PFSK-1 (cell line): Measurements from ENCODE around the gene SEMA3A.

Experiments
- POLR2AphosphoS5 ChIP-seq: IDR thresholded peaks from 2 replicates; pipeline ENCODE4 v1.6.1; 2012; ENCODE audit warnings: low read depth, mild to moderate bottlenecking, control low read depth, low read length, moderate library complexity
- TAF1 ChIP-seq: IDR thresholded peaks from 2 replicates; pipeline ENCODE4 v1.6.1; 2012; ENCODE audit warnings: low read length, control low read depth, borderline replicate concordance; ENCODE audit not compliant: insufficient read depth

DNA sequence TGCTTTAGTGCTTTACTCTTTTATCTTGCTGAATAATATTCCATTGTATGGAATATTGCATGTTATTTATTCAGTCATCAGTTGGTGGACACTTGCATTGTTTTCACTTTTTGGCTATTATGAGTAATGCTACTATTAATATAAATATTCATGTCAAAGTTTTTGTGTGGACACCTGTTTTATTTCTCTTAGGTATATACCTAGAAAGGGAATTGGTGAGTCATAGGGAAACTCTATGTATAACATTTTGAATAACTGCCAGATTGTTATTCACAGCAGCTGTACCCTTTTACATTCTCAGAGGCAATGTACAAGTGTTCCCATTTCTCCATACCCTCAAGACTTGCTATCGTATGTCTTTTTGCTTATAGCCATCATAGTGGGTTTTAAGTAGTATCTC, 268.7 kb downstream of the SEMA3A start:
- no peak for TF ChIP-seq POLR2AphosphoS5
- TF ChIP-seq TAF1: no peak
